ENCODE results near the gene TBC1D21. TPM values are rescaled to one million over a fixed set of nuclear protein-coding genes. Genes with fewer than 3 reads are reported as not detected.

The TBC1D21 gene
- total RNA-seq, 1 donor from 2014 or later = not detected

- Mint-ChIP-seq H3K9me3 (ENCODE audit: unreplicated experiment) (peaks cover 4% of the 10 kb centered on the region), H3K4me3 (ENCODE audit: unreplicated experiment) (no peak overlapping the region), H3K4me1 (ENCODE audit: unreplicated experiment) (no peaks in the 10 kb centered on the region), H3K27ac (ENCODE audit: unreplicated experiment) (no peak overlapping the region), H3K27me3 (ENCODE audit: unreplicated experiment) (peaks cover 88% of the 10 kb centered on the region), H3K36me3 (ENCODE audit: unreplicated experiment) (peaks cover 2% of the 10 kb centered on the region)
- TF ChIP-seq CTCF (IDR thresholded peaks at IDR 0.05) = no peak
- no peak for DNase-seq (ENCODE audit: extremely low spot score, unreplicated experiment)
Observed at GRCh38 chr15:73866881-73867410, 6.4 kb upstream of the TBC1D21 start.

GRCh38 chr15:73867426-73867825 lies 5.9 kb upstream of the TBC1D21 start:
- Mint-ChIP-seq H3K36me3 (ENCODE audit: unreplicated experiment) (peaks cover 2% of the 10 kb centered on the region), H3K4me3 (ENCODE audit: unreplicated experiment) (no peak overlapping the region), H3K4me1 (ENCODE audit: unreplicated experiment) (no peaks in the 10 kb centered on the region), H3K9me3 (ENCODE audit: unreplicated experiment) (peaks cover 4% of the 10 kb centered on the region), H3K27ac (ENCODE audit: unreplicated experiment) (no peak overlapping the region), H3K27me3 (ENCODE audit: unreplicated experiment) (peaks cover 88% of the 10 kb centered on the region)
- no peak for DNase-seq (ENCODE audit: extremely low spot score, unreplicated experiment)
- no peak for TF ChIP-seq CTCF (IDR thresholded peaks at IDR 0.05)

- TF ChIP-seq CTCF (IDR thresholded peaks at IDR 0.05) = no peak
- DNase-seq (ENCODE audit: extremely low spot score, unreplicated experiment) = no peak
- Mint-ChIP-seq H3K36me3 (ENCODE audit: unreplicated experiment) (peaks cover 2% of the 10 kb centered on the region), H3K4me3 (ENCODE audit: unreplicated experiment) (no peak overlapping the region), H3K4me1 (ENCODE audit: unreplicated experiment) (no peaks in the 10 kb centered on the region), H3K27ac (ENCODE audit: unreplicated experiment) (no peak overlapping the region), H3K27me3 (ENCODE audit: unreplicated experiment) (peaks cover 88% of the 10 kb centered on the region), H3K9me3 (ENCODE audit: unreplicated experiment) (peaks cover 4% of the 10 kb centered on the region)
Observed at GRCh38 chr15:73867956-73868355, 5.4 kb upstream of the TBC1D21 start.

GRCh38 chr15:73869216-73869995 lies 4.0 kb upstream of the TBC1D21 start:
- Mint-ChIP-seq H3K4me1 (ENCODE audit: unreplicated experiment) (no peaks in the 10 kb centered on the region), H3K4me3 (ENCODE audit: unreplicated experiment) (no peak overlapping the region), H3K27me3 (ENCODE audit: unreplicated experiment) (peaks cover 88% of the 10 kb centered on the region), H3K9me3 (ENCODE audit: unreplicated experiment) (peaks cover 4% of the 10 kb centered on the region), H3K36me3 (ENCODE audit: unreplicated experiment) (no peaks in the 10 kb centered on the region), H3K27ac (ENCODE audit: unreplicated experiment) (no peak overlapping the region)
- no peak for DNase-seq (ENCODE audit: extremely low spot score, unreplicated experiment)
- TF ChIP-seq CTCF (IDR thresholded peaks at IDR 0.05) = no peak

GRCh38 chr15:73870700-73871408 lies 2.5 kb upstream of the TBC1D21 start:
- H3K36me3 Mint-ChIP-seq (ENCODE audit: unreplicated experiment) = no peaks in the 10 kb centered on the region
- DNase-seq (ENCODE audit: extremely low spot score, unreplicated experiment) = no peak
- no peaks in the 10 kb centered on the region for H3K4me1 Mint-ChIP-seq (ENCODE audit: unreplicated experiment)
- peaks cover 79% of the 10 kb centered on the region for H3K27me3 Mint-ChIP-seq (ENCODE audit: unreplicated experiment)
- H3K4me3 Mint-ChIP-seq (ENCODE audit: unreplicated experiment) = no peak overlapping the region
- H3K27ac Mint-ChIP-seq (ENCODE audit: unreplicated experiment) = no peak overlapping the region
- TF ChIP-seq CTCF (IDR thresholded peaks at IDR 0.05) = no peak
- H3K9me3 Mint-ChIP-seq (ENCODE audit: unreplicated experiment) = no peaks in the 10 kb centered on the region

All from osteocyte (in vitro differentiated cells).